HUES48 (cell line): ENCODE measurements around the gene AGPS.
"Not testable (repeated sequence)": the region's sequence is repeated elsewhere in the genome, so short reads cannot be mapped to it uniquely, and the experiment has no call there.

Source experiments
- H3K27ac ChIP-seq: one replicate; pipeline ENCODE4 v1.7.0; 2013; ENCODE audit warnings: low read depth, low read length, inconsistent platforms
- H3K27me3 ChIP-seq: 2 replicates; pipeline ENCODE4 v1.6.1; 2013; ENCODE audit warnings: mild to moderate bottlenecking, low read length; ENCODE audit not compliant: control insufficient read depth, insufficient read depth
- H3K36me3 ChIP-seq: 2 replicates; pipeline ENCODE4 v1.6.1; 2013; ENCODE audit warnings: low read length; ENCODE audit not compliant: control insufficient read depth, insufficient read depth
- H3K4me1 ChIP-seq: 2 replicates; pipeline ENCODE4 v1.6.1; 2013; ENCODE audit warnings: mild to moderate bottlenecking, low read length; ENCODE audit not compliant: control insufficient read depth, insufficient read depth
- H3K4me3 ChIP-seq: 2 replicates; pipeline ENCODE4 v1.5.1; 2013; ENCODE audit warnings: mild to moderate bottlenecking, low read depth, low read length
- H3K9ac ChIP-seq: 2 replicates; pipeline ENCODE4 v1.6.1; 2013; ENCODE audit warnings: mild to moderate bottlenecking, low read depth, low read length, moderate library complexity
- H3K9me3 ChIP-seq: 2 replicates; pipeline ENCODE4 v1.6.1; 2013; ENCODE audit warnings: low read length; ENCODE audit not compliant: control insufficient read depth, insufficient read depth

AGPS gene

GRCh38 chr2:177448031-177448430 is 55.5 kb downstream of the AGPS start:
- Histone ChIP-seq H3K27ac (no peak overlapping the region), H3K36me3 (peaks cover 13% of the 10 kb centered on the region), H3K9me3 (no peaks in the 10 kb centered on the region), H3K27me3 (no peaks in the 10 kb centered on the region), H3K4me1 (no peaks in the 10 kb centered on the region), H3K4me3 (no peak overlapping the region), H3K9ac (no peak overlapping the region)

GRCh38 chr2:177449159-177449558 is 56.6 kb downstream of the AGPS start:
- Histone ChIP-seq H3K9me3 (no peaks in the 10 kb centered on the region), H3K4me3 (no peak overlapping the region), H3K36me3 (peaks cover 10% of the 10 kb centered on the region), H3K9ac (no peak overlapping the region), H3K27ac (no peak overlapping the region), H3K4me1 (no peaks in the 10 kb centered on the region), H3K27me3 (no peaks in the 10 kb centered on the region)

- H3K9me3 ChIP-seq = no peaks in the 10 kb centered on the region; the same call in 1 of the 2 replicates
- no peaks in the 10 kb centered on the region for H3K36me3 ChIP-seq
- H3K27ac ChIP-seq = no peak overlapping the region
- no peaks in the 10 kb centered on the region for H3K4me1 ChIP-seq
- H3K4me3 ChIP-seq = no peak overlapping the region
- H3K27me3 ChIP-seq = no peaks in the 10 kb centered on the region
- H3K9ac ChIP-seq = no peak overlapping the region
Observed at GRCh38 chr2:177455187-177455586, 62.6 kb downstream of the AGPS start.

GRCh38 chr2:177459756-177460155 is 67.2 kb downstream of the AGPS start:
- H3K27ac ChIP-seq, H3K4me1 ChIP-seq, H3K9me3 ChIP-seq, H3K4me3 ChIP-seq, H3K36me3 ChIP-seq, H3K9ac ChIP-seq, H3K27me3 ChIP-seq: not testable (repeated sequence)

GRCh38 chr2:177460973-177461585 is 68.5 kb downstream of the AGPS start:
- H3K9ac ChIP-seq = no peak overlapping the region
- H3K9me3 ChIP-seq = peaks cover 9% of the 10 kb centered on the region
- no peaks in the 10 kb centered on the region for H3K4me1 ChIP-seq
- no peak overlapping the region for H3K27ac ChIP-seq
- peaks cover 19% of the 10 kb centered on the region for H3K36me3 ChIP-seq
- H3K4me3 ChIP-seq = no peak overlapping the region
- no peaks in the 10 kb centered on the region for H3K27me3 ChIP-seq

GRCh38 chr2:177464549-177464948 is 72.0 kb downstream of the AGPS start:
- Histone ChIP-seq H3K27ac (no peak overlapping the region), H3K9me3 (peaks cover 10% of the 10 kb centered on the region), H3K4me1 (no peaks in the 10 kb centered on the region), H3K4me3 (no peak overlapping the region), H3K9ac (no peak overlapping the region), H3K27me3 (no peaks in the 10 kb centered on the region), H3K36me3 (peaks cover 32% of the 10 kb centered on the region)

- Histone ChIP-seq H3K27me3 (no peaks in the 10 kb centered on the region), H3K27ac (no peak overlapping the region), H3K36me3 (peaks cover 32% of the 10 kb centered on the region), H3K4me3 (no peak overlapping the region), H3K9ac (no peak overlapping the region), H3K4me1 (no peaks in the 10 kb centered on the region), H3K9me3 (peaks cover 10% of the 10 kb centered on the region)
Observed at GRCh38 chr2:177465400-177466138, 73.0 kb downstream of the AGPS start.

- Histone ChIP-seq H3K9ac (no peak overlapping the region), H3K27ac (no peak overlapping the region), H3K36me3 (peaks cover 32% of the 10 kb centered on the region), H3K9me3 (peaks cover 10% of the 10 kb centered on the region), H3K4me1 (no peaks in the 10 kb centered on the region), H3K27me3 (no peaks in the 10 kb centered on the region), H3K4me3 (no peak overlapping the region)
Observed at GRCh38 chr2:177466337-177467195, 74.0 kb downstream of the AGPS start.

- H3K9ac ChIP-seq = no peak overlapping the region
- no peak overlapping the region for H3K27ac ChIP-seq
- H3K27me3 ChIP-seq = no peaks in the 10 kb centered on the region
- no peak overlapping the region for H3K4me3 ChIP-seq
- no peaks in the 10 kb centered on the region for H3K4me1 ChIP-seq
- H3K36me3 ChIP-seq = peaks cover 32% of the 10 kb centered on the region
- H3K9me3 ChIP-seq = peaks cover 10% of the 10 kb centered on the region
Observed at GRCh38 chr2:177467646-177468045, 75.1 kb downstream of the AGPS start.

GRCh38 chr2:177471990-177472389 is 79.4 kb downstream of the AGPS start:
- no peak overlapping the region for H3K4me3 ChIP-seq
- peaks cover 12% of the 10 kb centered on the region for H3K36me3 ChIP-seq
- no peaks in the 10 kb centered on the region for H3K4me1 ChIP-seq
- H3K27me3 ChIP-seq = no peaks in the 10 kb centered on the region
- no peak overlapping the region for H3K27ac ChIP-seq
- H3K9ac ChIP-seq = no peak overlapping the region
- H3K9me3 ChIP-seq = no peaks in the 10 kb centered on the region

GRCh38 chr2:177474301-177474700 is 81.7 kb downstream of the AGPS start:
- H3K4me1 ChIP-seq = no peaks in the 10 kb centered on the region
- no peaks in the 10 kb centered on the region for H3K9me3 ChIP-seq
- no peaks in the 10 kb centered on the region; the same call in 1 of the 2 replicates for H3K36me3 ChIP-seq
- H3K27ac ChIP-seq = no peak overlapping the region
- H3K9ac ChIP-seq = no peak overlapping the region
- no peaks in the 10 kb centered on the region for H3K27me3 ChIP-seq
- H3K4me3 ChIP-seq = no peak overlapping the region
